ENCODE results near the gene NR1I2. TPM values are rescaled to one million over a fixed set of nuclear protein-coding genes. Genes with fewer than 3 reads are reported as not detected.

The NR1I2 gene
- polyA plus RNA-seq, 1 donor from 2014 or later: 0.53 TPM

DNA sequence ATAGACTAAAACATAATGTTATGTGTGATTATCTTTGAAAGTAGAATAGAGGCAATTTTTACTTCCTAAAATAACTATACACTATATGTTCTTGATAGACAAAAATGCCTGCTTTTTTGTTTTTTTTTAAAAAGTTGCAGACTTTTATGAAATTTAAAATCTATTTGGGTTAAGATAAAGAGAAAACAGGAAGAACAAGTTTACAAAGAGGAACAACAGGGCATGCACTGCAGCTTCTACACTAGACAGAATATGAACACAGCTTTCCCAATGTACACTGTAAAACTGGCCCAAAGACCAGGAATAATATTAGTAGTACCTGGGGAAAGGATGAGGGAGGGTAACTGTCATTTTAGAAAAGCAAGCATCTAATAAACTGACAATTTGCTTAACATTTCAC is 53.7 kb downstream of the NR1I2 start:
- Histone ChIP-seq H3K9ac (ENCODE audit: low read length) (no peak overlapping the region), H3K4me2 (ENCODE audit: low read length) (no peak overlapping the region), H3K27ac (ENCODE audit: low read length) (no peak overlapping the region), H3F3A (ENCODE audit: insufficient read depth, low read length, poor library complexity, severe bottlenecking) (no peaks in the 10 kb centered on the region), H3K36me3 (ENCODE audit: insufficient read depth, low read length) (peaks cover 3% of the 10 kb centered on the region), H3K9me3 (ENCODE audit: low read length) (no peaks in the 10 kb centered on the region), H3K9me2 (ENCODE audit: insufficient read depth, low read length) (no peaks in the 10 kb centered on the region), H2AFZ (ENCODE audit: low read depth, low read length) (no peak overlapping the region), H3K4me3 (ENCODE audit: low read length) (no peak overlapping the region), H4K20me1 (ENCODE audit: insufficient read depth) (no peaks in the 10 kb centered on the region), H3K79me2 (replicated peaks; ENCODE audit: insufficient read depth, low read length) (no peaks in the 10 kb centered on the region), H3K27me3 (ENCODE audit: insufficient read depth, low read depth, low read length) (no peaks in the 10 kb centered on the region)
- TF ChIP-seq, protein P1, sequence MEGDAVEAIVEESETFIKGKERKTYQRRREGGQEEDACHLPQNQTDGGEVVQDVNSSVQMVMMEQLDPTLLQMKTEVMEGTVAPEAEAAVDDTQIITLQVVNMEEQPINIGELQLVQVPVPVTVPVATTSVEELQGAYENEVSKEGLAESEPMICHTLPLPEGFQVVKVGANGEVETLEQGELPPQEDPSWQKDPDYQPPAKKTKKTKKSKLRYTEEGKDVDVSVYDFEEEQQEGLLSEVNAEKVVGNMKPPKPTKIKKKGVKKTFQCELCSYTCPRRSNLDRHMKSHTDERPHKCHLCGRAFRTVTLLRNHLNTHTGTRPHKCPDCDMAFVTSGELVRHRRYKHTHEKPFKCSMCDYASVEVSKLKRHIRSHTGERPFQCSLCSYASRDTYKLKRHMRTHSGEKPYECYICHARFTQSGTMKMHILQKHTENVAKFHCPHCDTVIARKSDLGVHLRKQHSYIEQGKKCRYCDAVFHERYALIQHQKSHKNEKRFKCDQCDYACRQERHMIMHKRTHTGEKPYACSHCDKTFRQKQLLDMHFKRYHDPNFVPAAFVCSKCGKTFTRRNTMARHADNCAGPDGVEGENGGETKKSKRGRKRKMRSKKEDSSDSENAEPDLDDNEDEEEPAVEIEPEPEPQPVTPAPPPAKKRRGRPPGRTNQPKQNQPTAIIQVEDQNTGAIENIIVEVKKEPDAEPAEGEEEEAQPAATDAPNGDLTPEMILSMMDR (IDR thresholded peaks at IDR 0.05; ENCODE audit: poor library complexity, severe bottlenecking): no peak
- TF ChIP-seq MXI1 (conservative IDR thresholded peaks at IDR 0.05; ENCODE audit: poor library complexity, severe bottlenecking): no peak
- TF ChIP-seq TAF1 (IDR thresholded peaks at IDR 0.05; ENCODE audit: low read depth): no peak
- no peak for TF ChIP-seq POLR2AphosphoS5 (IDR thresholded peaks at IDR 0.05)
- TF ChIP-seq SMC3 (conservative IDR thresholded peaks at IDR 0.05; ENCODE audit: poor library complexity): no peak
- TF ChIP-seq, protein P2, sequence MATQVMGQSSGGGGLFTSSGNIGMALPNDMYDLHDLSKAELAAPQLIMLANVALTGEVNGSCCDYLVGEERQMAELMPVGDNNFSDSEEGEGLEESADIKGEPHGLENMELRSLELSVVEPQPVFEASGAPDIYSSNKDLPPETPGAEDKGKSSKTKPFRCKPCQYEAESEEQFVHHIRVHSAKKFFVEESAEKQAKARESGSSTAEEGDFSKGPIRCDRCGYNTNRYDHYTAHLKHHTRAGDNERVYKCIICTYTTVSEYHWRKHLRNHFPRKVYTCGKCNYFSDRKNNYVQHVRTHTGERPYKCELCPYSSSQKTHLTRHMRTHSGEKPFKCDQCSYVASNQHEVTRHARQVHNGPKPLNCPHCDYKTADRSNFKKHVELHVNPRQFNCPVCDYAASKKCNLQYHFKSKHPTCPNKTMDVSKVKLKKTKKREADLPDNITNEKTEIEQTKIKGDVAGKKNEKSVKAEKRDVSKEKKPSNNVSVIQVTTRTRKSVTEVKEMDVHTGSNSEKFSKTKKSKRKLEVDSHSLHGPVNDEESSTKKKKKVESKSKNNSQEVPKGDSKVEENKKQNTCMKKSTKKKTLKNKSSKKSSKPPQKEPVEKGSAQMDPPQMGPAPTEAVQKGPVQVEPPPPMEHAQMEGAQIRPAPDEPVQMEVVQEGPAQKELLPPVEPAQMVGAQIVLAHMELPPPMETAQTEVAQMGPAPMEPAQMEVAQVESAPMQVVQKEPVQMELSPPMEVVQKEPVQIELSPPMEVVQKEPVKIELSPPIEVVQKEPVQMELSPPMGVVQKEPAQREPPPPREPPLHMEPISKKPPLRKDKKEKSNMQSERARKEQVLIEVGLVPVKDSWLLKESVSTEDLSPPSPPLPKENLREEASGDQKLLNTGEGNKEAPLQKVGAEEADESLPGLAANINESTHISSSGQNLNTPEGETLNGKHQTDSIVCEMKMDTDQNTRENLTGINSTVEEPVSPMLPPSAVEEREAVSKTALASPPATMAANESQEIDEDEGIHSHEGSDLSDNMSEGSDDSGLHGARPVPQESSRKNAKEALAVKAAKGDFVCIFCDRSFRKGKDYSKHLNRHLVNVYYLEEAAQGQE (IDR thresholded peaks at IDR 0.05; ENCODE audit: borderline replicate concordance): no peak
- TF ChIP-seq RAD21 (conservative IDR thresholded peaks at IDR 0.05): no peak
- no peak for TF ChIP-seq EP300 (conservative IDR thresholded peaks at IDR 0.05; ENCODE audit: poor library complexity, severe bottlenecking)
- no peak for TF ChIP-seq EZH2 (IDR thresholded peaks at IDR 0.05; ENCODE audit: borderline replicate concordance, insufficient read depth, low read length, poor library complexity, severe bottlenecking)

DNA sequence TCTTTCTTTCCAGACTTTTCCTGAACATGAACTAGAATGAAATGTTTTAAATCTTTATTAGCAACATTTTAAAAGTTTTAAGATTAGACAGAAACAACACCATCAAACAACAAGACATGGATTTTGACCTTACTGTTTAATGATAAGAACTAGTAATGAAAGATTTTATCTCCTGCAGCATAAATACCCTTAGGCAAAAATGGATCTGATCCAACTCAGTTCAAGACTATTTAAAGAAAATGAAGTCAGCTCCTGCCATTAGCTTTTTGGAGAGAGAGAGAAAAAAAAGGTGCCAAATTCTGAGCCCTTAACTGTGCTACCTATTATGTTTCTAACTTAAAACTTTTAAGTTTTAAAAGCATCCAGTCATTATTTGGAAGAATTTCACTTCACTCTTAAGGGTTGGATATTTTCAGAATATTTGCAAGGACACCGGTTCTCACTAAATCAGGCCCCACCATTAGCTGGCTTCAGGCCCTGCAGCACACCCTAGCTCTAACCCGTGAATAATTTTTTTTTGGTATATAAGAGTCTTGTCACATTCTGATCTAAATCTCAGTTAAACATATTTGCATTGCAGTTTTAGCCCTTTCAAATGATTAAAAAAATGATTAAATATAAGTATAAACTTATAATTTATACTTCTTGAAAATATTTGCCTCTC is 60.0 kb downstream of the NR1I2 start:
- Histone ChIP-seq H3K79me2 (replicated peaks; ENCODE audit: insufficient read depth, low read length) (no peaks in the 10 kb centered on the region), H3K4me2 (ENCODE audit: low read length) (no peak overlapping the region), H3K27me3 (ENCODE audit: insufficient read depth, low read depth, low read length) (no peaks in the 10 kb centered on the region), H3K9me2 (ENCODE audit: insufficient read depth, low read length) (no peaks in the 10 kb centered on the region), H3K27ac (ENCODE audit: low read length) (no peak overlapping the region), H3K4me3 (ENCODE audit: low read length) (no peak overlapping the region), H3K9me3 (ENCODE audit: low read length) (no peaks in the 10 kb centered on the region), H2AFZ (ENCODE audit: low read depth, low read length) (no peak overlapping the region), H4K20me1 (ENCODE audit: insufficient read depth) (no peaks in the 10 kb centered on the region), H3K36me3 (ENCODE audit: insufficient read depth, low read length) (peaks cover under 1% of the 10 kb centered on the region), H3K9ac (ENCODE audit: low read length) (no peak overlapping the region), H3F3A (ENCODE audit: insufficient read depth, low read length, poor library complexity, severe bottlenecking) (no peaks in the 10 kb centered on the region)
- TF ChIP-seq EZH2 (IDR thresholded peaks at IDR 0.05; ENCODE audit: borderline replicate concordance, insufficient read depth, low read length, poor library complexity, severe bottlenecking) (no peak), POLR2AphosphoS5 (IDR thresholded peaks at IDR 0.05) (no peak), TAF1 (IDR thresholded peaks at IDR 0.05; ENCODE audit: low read depth) (no peak), MXI1 (conservative IDR thresholded peaks at IDR 0.05; ENCODE audit: poor library complexity, severe bottlenecking) (no peak), RAD21 (conservative IDR thresholded peaks at IDR 0.05) (no peak), EP300 (conservative IDR thresholded peaks at IDR 0.05; ENCODE audit: poor library complexity, severe bottlenecking) (no peak), SMC3 (conservative IDR thresholded peaks at IDR 0.05; ENCODE audit: poor library complexity) (no peak)
- TF ChIP-seq, protein P1 (IDR thresholded peaks at IDR 0.05; ENCODE audit: poor library complexity, severe bottlenecking): no peak
- TF ChIP-seq, protein P2 (IDR thresholded peaks at IDR 0.05; ENCODE audit: borderline replicate concordance): no peak
